Suprapubic skin (tissue), 4 donors: ENCODE results near the gene CTU2. TPM values are rescaled to one million over a fixed set of nuclear protein-coding genes. Genes with fewer than 3 reads are reported as not detected.

Experiments
- DNase-seq, 2 donors: peaks; one replicate each; pipeline ENCODE4 v3.0.0-alpha.2; 2019; ENCODE audit warnings: low spot score in 2 of 2
- H3K27ac ChIP-seq: fragments of 200-600 bp; sonication (generic); one replicate; pipeline ENCODE4 v1.5.1; 2019
- H3K27me3 ChIP-seq: fragments of 200-600 bp; sonication (generic); one replicate; pipeline ENCODE4 v1.5.1; 2019
- H3K36me3 ChIP-seq: fragments of 200-600 bp; sonication (generic); one replicate; pipeline ENCODE4 v1.5.1; 2019
- H3K4me1 ChIP-seq: fragments of 200-600 bp; sonication (generic); one replicate; pipeline ENCODE4 v1.5.1; 2019
- H3K4me3 ChIP-seq: fragments of 200-600 bp; sonication (generic); one replicate; pipeline ENCODE4 v1.5.1; 2019; ENCODE audit warnings: mild to moderate bottlenecking
- H3K9me3 ChIP-seq: fragments of 200-600 bp; sonication (generic); one replicate; pipeline ENCODE4 v1.5.1; 2019
- CTCF ChIP-seq, 2 donors: fragments of 200-600 bp in 1 of 2; fragments of 450-650 bp in 1 of 2; sonication (generic) in 1 of 2; IDR thresholded peaks; one replicate each; pipeline ENCODE4 v1.5.1; 2016 to 2019; ENCODE audit warnings: antibody characterized with exemption in 2 of 2, mild to moderate bottlenecking in 1 of 2, moderate library complexity in 1 of 2
- EP300 ChIP-seq: sonication (generic); formaldehyde crosslinking; IDR thresholded peaks from one replicate; pipeline ENCODE4 v1.6.1; 2017; ENCODE audit warnings: antibody characterized with exemption
- POLR2A ChIP-seq, 2 donors: fragments of 450-650 bp; IDR thresholded peaks; one replicate each; pipeline ENCODE4 v1.6.1; 2017; ENCODE audit warnings: antibody characterized with exemption in 2 of 2, mild to moderate bottlenecking in 2 of 2, moderate library complexity in 2 of 2
- POLR2AphosphoS5 ChIP-seq, 3 donors: sonication (generic); formaldehyde crosslinking; IDR thresholded peaks; one replicate each; pipeline ENCODE4 v1.6.1; 2017; ENCODE audit warnings: antibody characterized with exemption in 3 of 3
- WGBS: methylation state at CpG from one replicate; pipeline ENCODE4 v1.1.5; 2018; 5-methylcytosine and 5-hydroxymethylcytosine counted together
- total RNA-seq, 4 donors: library from RNA; depleted of rRNA; stranded (reverse); fragments of >200 nt; gene quantifications; one replicate each; pipeline ENCODE4 v1.1.0, GENCODE V29; 2016

CTU2 gene
- total RNA-seq, 4 donors from 2014 or later: 7.8 to 17.8 (median 10.9) TPM

DNA sequence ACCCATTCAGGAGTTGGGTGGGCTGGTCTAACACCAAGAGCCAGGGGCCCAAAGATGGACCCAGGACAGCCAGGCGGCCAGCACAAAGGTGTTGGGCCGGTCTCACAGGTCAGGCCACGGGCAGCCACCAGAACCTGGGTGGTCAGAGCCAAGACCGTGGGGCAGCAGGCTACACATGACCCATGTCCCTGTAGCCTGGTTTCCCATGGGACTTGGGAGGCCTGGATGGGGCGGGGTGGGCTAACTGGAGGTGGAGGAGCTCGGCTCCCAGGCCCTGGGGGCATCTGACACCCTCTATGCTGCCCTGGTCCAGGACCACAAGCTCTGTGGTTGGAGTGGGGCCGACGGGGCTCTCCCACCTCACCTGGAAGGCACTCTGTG lies 17.2 kb downstream of the CTU2 start:
- Histone ChIP-seq H3K27ac (no peak overlapping the region), H3K4me3 (no peak overlapping the region), H3K9me3 (no peaks in the 10 kb centered on the region), H3K27me3 (no peaks in the 10 kb centered on the region), H3K4me1 (no peaks in the 10 kb centered on the region), H3K36me3 (peaks cover 95% of the 10 kb centered on the region)
- no CpG with 5 or more reads among the region's 8 CpGs for WGBS
- no peak for DNase-seq
- TF ChIP-seq POLR2AphosphoS5 (IDR thresholded peaks at IDR 0.05) (no peak), CTCF (IDR thresholded peaks at IDR 0.05) (no peak), EP300 (no peak), POLR2A (IDR thresholded peaks at IDR 0.05) (no peak)

- 94% methylated on average over 12 of the region's 17 CpGs for WGBS
- H3K4me1 ChIP-seq: no peaks in the 10 kb centered on the region
- H3K27me3 ChIP-seq: no peaks in the 10 kb centered on the region
- no peak for DNase-seq
- no peak overlapping the region for H3K27ac ChIP-seq
- H3K4me3 ChIP-seq: no peak overlapping the region
- no peak for TF ChIP-seq POLR2A (IDR thresholded peaks at IDR 0.05)
- no peak for TF ChIP-seq CTCF (IDR thresholded peaks at IDR 0.05)
- no peak for TF ChIP-seq EP300
- no peak for TF ChIP-seq POLR2AphosphoS5 (IDR thresholded peaks at IDR 0.05)
- H3K9me3 ChIP-seq: no peaks in the 10 kb centered on the region
- H3K36me3 ChIP-seq: peaks cover 91% of the 10 kb centered on the region
Measured at GRCh38 chr16:88723911-88724310, 17.6 kb downstream of the CTU2 start.

- Histone ChIP-seq H3K27me3 (no peaks in the 10 kb centered on the region), H3K36me3 (peaks cover 82% of the 10 kb centered on the region), H3K27ac (no peak overlapping the region), H3K4me1 (no peaks in the 10 kb centered on the region), H3K4me3 (no peak overlapping the region), H3K9me3 (no peaks in the 10 kb centered on the region)
- DNase-seq: no peak
- TF ChIP-seq CTCF (IDR thresholded peaks at IDR 0.05) (no peak), EP300 (no peak), POLR2AphosphoS5 (IDR thresholded peaks at IDR 0.05) (no peak), POLR2A (IDR thresholded peaks at IDR 0.05) (no peak)
- WGBS: 83% methylated on average over 18 of the region's 31 CpGs
Measured at GRCh38 chr16:88724855-88725555, 18.7 kb downstream of the CTU2 start.

- peaks cover 78% of the 10 kb centered on the region for H3K36me3 ChIP-seq
Measured at GRCh38 chr16:88725609-88726407, 19.5 kb downstream of the CTU2 start.

More at GRCh38 chr16:88725609-88726407, 19.5 kb downstream of the CTU2 start:
- no peaks in the 10 kb centered on the region for H3K4me1 ChIP-seq
- no peak for DNase-seq
- H3K27me3 ChIP-seq: no peaks in the 10 kb centered on the region
- WGBS: 77% methylated on average over 27 of the region's 32 CpGs
- TF ChIP-seq POLR2A (IDR thresholded peaks at IDR 0.05): no peak
- no peak for TF ChIP-seq CTCF (IDR thresholded peaks at IDR 0.05)
- no peak for TF ChIP-seq EP300
- TF ChIP-seq POLR2AphosphoS5 (IDR thresholded peaks at IDR 0.05): no peak
- H3K4me3 ChIP-seq: no peak overlapping the region
- no peak overlapping the region for H3K27ac ChIP-seq
- no peaks in the 10 kb centered on the region for H3K9me3 ChIP-seq
